GM10248 (cell line): ENCODE results near the gene HUNK.
A peak's percentile ranks its signal among the peaks of the same experiment; 100 is the strongest.

Experiments used
- CTCF ChIA-PET: fragments of 300-600 bp; sonication (Branson Sonifier 250); formaldehyde crosslinking; extraction: SDS; loops from one replicate; lab custom pipeline; 2021; ENCODE audit warnings: antibody characterized with exemption; lab: Yijun Ruan, JAX
- POLR2A ChIA-PET: fragments of 350-650 bp; sonication (Branson Sonifier 250); formaldehyde crosslinking; extraction: SDS; loops from one replicate; lab custom pipeline; 2020; ENCODE audit warnings: antibody characterized with exemption; lab: Yijun Ruan, JAX
- DNase-seq: peaks from one replicate; pipeline ENCODE4 v3.0.0; 2012; ENCODE audit errors: extremely low spot score
- TF ChIP-seq, protein P1 (sequence below): IDR thresholded peaks from 2 replicates; pipeline ENCODE4 v1.5.1; 2012; ENCODE audit warnings: mild to moderate bottlenecking, low read depth; ENCODE audit errors: extremely low read depth, missing control alignments, control extremely low read depth

HUNK gene

DNA sequence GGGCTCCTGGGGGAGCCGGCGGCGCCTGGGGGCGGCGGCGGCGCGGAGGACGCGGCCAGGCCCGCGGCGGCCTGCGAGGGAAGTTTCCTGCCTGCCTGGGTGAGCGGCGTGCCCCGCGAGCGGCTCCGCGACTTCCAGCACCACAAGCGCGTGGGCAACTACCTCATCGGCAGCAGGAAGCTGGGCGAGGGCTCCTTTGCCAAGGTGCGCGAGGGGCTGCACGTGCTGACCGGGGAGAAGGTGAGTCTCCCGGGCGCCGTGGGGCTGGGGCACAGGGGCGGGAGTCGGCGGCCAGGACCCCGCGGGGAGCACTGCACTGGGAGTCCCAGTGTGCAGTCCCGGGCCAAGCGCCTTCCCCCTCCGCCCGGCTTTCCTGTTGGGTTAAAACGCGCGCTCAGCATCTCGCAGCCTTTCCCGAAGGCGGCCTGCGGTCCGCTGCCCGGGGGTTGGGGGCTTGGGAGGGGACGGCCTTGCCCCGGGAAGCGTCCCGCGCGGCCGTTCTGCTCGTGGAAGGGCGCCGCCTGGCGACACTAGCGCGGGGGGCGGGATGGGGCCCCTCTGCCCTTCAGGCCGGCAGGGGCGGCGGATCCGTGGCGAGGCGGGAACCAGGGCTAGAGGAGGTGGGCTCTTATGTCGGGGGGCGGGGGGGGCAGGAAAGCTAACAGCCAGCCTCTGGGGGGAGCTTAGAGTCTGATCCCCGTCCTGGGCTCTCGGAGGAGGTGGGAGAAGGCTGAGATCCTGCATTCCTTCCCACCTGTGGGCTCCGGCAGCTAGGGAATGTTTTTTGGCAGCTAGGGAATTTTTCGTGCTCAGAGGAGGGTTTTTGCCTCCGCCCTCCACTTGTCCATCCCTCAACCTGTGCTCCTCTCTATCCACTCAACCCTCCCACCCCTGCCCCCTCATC, 1.1 kb downstream of the HUNK start:
- peak; percentile 48 for DNase-seq
- ChIA-PET POLR2A (no interaction called here), CTCF (interaction anchor here (0.8 to 2.1 kb wide), 5 partner anchors 9 to 731 kb away, joined by 3 to 11 read pairs (median 3); no protein-coding TSS in a partner anchor)
- TF ChIP-seq, protein P1, sequence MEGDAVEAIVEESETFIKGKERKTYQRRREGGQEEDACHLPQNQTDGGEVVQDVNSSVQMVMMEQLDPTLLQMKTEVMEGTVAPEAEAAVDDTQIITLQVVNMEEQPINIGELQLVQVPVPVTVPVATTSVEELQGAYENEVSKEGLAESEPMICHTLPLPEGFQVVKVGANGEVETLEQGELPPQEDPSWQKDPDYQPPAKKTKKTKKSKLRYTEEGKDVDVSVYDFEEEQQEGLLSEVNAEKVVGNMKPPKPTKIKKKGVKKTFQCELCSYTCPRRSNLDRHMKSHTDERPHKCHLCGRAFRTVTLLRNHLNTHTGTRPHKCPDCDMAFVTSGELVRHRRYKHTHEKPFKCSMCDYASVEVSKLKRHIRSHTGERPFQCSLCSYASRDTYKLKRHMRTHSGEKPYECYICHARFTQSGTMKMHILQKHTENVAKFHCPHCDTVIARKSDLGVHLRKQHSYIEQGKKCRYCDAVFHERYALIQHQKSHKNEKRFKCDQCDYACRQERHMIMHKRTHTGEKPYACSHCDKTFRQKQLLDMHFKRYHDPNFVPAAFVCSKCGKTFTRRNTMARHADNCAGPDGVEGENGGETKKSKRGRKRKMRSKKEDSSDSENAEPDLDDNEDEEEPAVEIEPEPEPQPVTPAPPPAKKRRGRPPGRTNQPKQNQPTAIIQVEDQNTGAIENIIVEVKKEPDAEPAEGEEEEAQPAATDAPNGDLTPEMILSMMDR, result peak; percentile 66

GRCh38 chr21:31874812-31875212, 2.0 kb downstream of the HUNK start:
- DNase-seq, result no peak
- TF ChIP-seq, protein P1, result no peak
- ChIA-PET POLR2A (no interaction called here), CTCF (interaction anchor here (1.1 to 2.1 kb wide), 4 partner anchors 9 to 383 kb away, joined by 3 to 11 read pairs (median 4); no protein-coding TSS in a partner anchor)

GRCh38 chr21:31875496-31876015, 2.7 kb downstream of the HUNK start:
- CTCF ChIA-PET, result interaction anchor here (0.8 kb wide), 1 partner anchor 9 kb away, joined by 6 read pairs; no protein-coding TSS in a partner anchor
- no peak for DNase-seq
- POLR2A ChIA-PET, result no interaction called here
- TF ChIP-seq, protein P1, result no peak

DNA sequence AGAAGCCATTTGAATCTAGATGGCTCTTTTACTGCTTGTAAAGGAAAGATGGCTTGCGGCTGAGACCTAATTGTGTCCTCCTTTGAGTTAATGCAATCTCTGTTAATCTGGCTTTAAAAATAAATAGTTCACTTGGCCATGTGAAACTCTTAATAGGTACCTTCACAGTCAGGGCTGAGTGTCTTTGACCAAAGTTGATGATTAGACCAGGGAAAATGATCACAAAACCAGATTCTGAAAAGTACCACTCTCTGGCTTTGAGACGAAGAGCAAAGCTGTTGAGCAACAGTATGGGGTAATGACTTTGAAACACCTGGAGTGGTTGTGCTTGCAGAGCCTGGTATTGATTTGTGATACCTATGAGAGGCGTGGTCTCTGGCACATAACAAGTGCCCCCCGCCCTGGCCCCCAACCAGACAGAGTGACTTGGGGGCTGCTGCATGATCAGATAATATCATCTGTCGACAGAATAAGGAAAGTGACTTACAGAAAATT, 4.7 kb downstream of the HUNK start:
- DNase-seq, result no peak
- TF ChIP-seq, protein P1, result no peak
- CTCF ChIA-PET, result interaction anchor here (1.0 kb wide), 1 partner anchor 68 kb away, joined by 3 read pairs; no protein-coding TSS in a partner anchor
- POLR2A ChIA-PET, result no interaction called here

DNA sequence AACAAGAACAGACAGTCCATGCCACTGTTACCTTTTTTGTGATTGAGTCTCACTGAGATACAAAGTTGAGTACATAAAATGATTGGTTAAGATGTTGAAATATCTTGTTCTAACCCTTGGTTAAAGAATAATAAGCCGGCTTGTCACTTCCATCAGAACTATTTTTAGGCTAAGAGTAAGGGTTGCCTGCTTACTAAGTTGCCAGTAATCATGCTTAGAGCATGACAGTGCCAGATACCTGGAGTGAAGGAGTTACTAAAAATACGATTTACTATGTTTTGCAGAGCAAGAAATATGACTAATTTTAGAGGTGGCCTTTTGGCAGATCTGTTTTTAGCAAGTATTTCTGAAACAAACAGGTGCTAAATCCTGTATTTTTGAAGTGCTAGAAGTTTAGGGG, 6.0 kb downstream of the HUNK start:
- DNase-seq, result no peak
- TF ChIP-seq, protein P1, result no peak
- CTCF ChIA-PET, result no interaction called here
- POLR2A ChIA-PET, result no interaction called here

DNA sequence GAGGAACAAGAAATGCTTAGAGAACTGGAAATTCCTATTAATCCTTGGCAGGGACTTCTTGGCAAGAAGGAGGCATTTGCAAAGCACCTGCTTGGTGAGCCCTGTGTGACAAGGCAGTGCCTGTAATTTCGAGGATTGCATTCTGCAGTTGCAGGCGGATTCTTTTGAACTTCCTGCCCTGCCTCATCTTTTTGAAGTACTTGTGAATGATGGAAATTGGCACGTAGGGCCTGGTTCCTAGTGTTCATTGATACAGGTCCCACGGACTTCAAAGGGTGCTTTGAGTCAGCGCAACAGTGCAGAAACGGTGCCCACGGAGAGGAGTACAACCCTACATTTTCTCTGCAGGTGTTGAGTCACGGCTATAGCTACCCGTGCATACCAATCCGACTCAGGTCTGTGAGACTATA, 6.4 kb downstream of the HUNK start:
- CTCF ChIA-PET, result no interaction called here

More for the DNA sequence above, 6.4 kb downstream of the HUNK start:
- POLR2A ChIA-PET, result no interaction called here
- TF ChIP-seq, protein P1, result no peak
- DNase-seq, result no peak
